NCI-H2171 treated with DMSO at 0.1 percent for 48 hours (cell line): ENCODE results near the gene PCSK6.

Experiments
- DNase-seq: peaks from one replicate; lab custom pipeline; 2025; lab: John Stamatoyannopoulos, UW

Gene PCSK6

GRCh38 chr15:101446518-101447167, 42.9 kb downstream of the PCSK6 start:
- no peak for DNase-seq

DNA sequence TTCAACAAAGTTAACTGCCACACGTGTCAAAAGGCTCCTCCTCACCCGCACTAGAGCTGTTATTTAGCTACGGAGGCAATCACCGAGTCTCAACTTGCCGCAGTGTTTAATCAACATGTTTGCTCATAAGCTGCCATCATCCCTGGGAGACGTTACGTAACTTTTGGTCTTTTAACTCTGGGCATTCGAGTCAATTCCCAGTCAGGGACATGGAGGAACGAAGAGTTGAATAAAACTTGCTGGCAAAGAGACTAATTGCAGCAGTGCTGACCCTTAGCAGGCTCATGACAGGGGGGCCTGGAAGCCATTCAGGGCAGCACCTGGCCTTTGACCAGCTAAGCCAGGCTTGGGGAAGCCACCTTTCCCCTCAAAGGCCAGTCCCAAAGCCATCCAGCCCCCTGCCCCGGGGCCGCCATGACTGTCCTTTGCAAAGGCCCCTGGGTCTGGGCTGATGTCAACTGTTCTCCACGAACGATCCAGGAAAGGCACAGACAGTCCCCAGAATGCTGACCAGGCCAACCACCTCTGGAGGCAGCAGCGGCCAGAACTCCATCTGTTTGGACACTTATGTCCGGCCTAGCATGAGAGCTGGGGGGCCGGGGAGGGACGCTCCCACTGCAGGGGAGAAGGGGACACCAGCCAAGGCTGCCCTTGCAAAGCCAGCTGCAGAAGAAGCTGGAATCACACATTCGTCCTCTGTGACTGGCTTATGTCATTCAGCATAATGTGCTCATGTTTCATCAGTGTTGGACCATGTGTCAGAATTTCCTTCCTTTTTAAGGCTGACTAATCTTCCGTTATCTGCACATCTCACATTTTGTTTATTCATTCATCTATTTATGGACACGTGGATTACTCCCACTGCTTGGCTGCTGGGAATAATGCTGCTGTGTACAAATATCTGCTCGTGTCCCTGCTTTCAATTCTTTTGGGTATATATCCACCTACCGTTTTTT, 43.7 kb downstream of the PCSK6 start:
- DNase-seq, result no peak

DNA sequence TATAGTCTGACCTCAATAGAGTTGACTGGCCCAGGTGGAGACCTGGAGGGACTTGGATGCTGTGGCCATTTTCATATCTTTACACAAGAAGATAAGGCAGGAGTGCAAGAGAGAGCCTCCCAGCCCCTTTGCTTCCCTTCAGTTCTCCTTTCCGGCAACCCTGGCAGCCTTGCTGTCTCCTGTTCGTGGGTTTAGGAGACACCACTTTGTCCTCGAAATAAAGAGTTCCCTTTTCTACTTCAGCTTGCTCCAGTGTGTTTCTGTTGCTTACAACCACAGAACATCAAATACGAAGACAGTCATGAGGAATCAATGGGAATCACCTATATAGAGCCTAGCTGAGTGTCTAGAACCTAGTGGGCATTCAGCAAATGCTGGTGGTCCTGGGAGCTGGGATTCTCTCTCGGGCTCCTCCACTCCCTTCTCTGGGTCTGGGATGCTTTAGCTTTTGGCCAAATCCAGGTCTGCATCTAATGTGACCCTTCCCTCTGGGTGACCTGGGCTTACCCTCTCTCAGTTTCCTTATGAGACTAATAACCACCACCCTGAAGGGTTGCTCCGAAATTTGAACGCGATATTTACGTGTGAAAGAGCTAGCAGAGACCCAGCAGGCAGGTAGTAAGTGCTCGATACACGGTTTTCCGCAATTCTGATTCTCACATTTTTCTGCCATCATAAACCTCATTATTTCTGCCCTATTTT, 44.5 kb downstream of the PCSK6 start:
- no peak for DNase-seq

- DNase-seq, result no peak
Measured at GRCh38 chr15:101444015-101444414, 45.5 kb downstream of the PCSK6 start.

GRCh38 chr15:101442272-101442671, 47.2 kb downstream of the PCSK6 start:
- no peak for DNase-seq

GRCh38 chr15:101441696-101442095, 47.8 kb downstream of the PCSK6 start:
- DNase-seq, result no peak

DNA sequence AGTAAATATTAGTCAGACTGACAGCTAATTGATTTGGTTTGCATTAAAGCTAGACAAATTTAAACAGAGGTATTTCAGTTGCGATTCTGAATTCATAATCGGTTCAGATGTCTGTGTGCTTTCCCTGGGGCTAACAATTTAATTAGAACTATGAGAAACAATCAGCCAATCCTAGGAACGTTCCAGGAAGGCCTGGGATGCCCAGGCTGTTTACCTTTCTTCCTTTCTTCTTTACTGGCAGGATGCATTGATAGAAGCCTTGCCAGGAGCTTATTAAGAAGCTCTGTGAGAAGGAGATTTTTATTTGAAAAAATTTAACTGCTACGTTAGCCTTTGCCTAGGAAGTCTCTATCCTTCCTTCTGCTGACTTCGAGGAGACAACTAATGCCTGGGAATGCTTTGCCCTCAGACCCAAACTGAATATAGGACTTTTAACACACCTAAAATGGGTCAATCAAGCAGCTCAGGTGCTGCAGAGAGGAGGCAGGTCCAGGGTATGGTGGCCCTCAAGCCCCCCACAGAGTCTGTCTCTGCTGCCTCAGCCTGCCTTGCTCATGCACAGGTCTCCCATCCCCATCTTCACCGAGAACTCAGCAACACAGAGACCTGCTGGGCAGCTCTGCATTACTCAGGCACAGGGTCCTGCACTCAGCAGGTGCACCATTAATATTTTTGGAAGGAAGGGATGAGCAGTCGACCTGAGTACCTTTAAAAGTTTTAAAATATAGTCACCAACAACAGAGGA, 48.5 kb downstream of the PCSK6 start:
- no peak for DNase-seq

- no peak for DNase-seq
Measured at GRCh38 chr15:101439920-101440319, 49.6 kb downstream of the PCSK6 start.

DNA sequence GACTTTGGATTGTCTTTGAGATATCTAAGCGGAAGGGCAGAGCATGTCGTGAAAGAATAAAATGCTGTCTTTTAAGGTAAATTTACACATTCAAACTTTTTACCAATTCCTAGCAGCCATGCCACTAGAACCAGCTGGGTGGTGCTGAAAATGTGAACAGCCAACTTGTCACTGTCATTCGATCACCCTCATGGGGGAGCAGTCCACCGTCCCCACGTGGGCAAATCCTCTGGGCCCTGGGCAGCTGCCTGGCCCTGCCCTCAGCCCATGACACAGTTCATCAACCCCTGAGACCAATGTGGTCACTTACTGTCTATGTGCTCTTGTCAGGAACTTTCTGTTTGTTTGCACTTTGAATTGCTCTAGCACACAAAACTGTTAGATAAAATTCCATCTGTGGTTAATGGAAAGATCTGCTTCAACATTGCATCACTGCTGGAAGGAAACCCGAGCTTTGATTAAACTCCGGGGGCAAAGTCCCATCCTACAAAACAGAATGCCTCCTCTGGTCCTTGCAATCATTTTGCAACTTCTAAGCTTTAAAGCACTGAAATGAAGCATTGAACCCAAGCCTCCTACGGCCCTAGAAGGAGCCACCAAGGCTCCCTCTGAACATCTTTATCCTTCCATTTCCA, 50.1 kb downstream of the PCSK6 start:
- no peak for DNase-seq

GRCh38 chr15:101438482-101439284, 50.8 kb downstream of the PCSK6 start:
- DNase-seq, result no peak

GRCh38 chr15:101437618-101438481, 51.7 kb downstream of the PCSK6 start:
- no peak for DNase-seq

DNA sequence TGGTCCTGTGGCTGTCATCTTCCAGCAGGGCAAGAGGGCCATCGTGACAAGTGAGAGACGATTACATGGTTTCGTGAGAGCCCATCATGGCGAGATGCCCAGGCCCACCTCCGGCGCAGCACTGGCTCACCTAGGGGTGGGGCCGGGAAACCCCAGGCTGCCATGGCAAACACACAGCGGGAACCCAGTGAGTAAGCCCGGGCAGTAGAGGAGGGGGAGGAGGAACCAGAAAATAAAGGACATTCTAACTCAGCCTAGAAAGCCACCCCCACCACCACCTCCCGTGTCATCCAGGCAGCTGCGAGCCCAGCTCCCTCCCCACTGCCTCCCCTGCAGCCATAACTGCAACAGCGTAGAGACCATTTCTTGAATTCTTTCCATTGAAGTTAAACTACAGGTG, 52.3 kb downstream of the PCSK6 start:
- DNase-seq, result no peak

- DNase-seq, result no peak
Measured at GRCh38 chr15:101436526-101436925, 53.0 kb downstream of the PCSK6 start.

- no peak for DNase-seq
Measured at GRCh38 chr15:101435761-101436160, 53.7 kb downstream of the PCSK6 start.

DNA sequence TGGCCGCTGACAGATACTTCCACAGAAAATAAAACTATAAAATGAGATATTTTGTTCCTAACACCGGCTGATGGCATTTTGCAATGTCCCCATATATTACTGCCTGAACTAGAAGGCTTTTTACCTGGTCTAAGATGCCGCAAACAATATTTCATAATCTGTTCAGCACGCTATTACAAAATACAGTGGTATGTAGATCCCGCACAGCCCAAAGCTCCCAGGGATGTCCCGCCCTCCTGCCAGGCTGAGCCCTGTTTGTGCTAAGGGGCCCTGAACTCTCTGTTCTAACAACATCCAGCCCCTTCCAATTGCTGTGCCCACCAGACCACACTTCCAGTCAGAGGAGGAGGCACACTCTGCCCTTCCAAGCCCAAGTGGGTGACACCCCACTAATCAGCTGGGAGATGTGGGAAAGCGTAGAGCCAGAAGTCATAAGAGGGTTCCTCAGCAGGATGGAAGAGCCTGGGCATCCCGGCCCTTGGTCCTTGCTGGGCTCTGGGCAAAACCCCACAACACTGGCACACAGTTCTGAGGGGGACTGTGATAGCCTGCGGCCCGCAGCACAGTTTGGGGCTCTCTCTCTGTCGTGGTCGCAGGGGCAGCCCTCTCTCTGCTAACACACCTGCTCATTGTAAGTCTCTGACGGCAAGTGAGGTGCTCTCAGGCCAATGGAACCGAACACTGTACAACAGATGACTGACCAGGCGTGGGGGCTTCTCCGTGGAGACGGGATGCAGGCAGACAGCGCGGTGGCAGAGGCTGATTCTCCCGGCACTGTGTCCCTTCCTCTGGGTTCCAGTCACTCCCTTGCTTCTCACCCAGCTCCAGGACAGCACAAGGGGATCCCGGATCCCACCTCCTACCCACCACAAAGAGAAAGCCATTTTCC, 55.2 kb downstream of the PCSK6 start:
- no peak for DNase-seq

DNA sequence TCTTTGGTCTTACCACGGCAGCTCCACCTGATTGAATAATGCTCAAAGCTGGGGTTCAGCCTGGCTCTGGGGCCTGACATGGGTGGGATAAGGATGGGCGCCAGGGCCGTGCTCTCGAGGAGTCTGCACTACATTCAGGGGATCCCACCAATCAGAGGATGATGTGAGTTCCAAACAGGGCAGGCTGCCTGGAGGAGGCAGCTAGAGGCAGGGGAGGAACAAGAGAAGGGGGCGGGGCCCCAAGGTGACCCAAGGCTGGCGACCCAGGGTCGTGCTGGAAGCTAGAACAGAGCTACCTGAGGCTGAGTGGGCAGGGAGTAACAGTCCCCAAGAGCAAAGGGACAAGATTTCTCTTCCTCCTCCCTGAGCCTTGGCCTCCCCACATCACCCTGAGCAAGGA, 56.1 kb downstream of the PCSK6 start:
- no peak for DNase-seq

GRCh38 chr15:101432982-101433381, 56.5 kb downstream of the PCSK6 start:
- no peak for DNase-seq

GRCh38 chr15:101431748-101432147, 57.8 kb downstream of the PCSK6 start:
- no peak for DNase-seq

GRCh38 chr15:101431301-101431700, 58.2 kb downstream of the PCSK6 start:
- DNase-seq, result no peak
